HL-60 (cell line): Measurements from ENCODE around the gene LSMEM2.

Experiments
- CTCF ChIP-seq: IDR thresholded peaks from one replicate; pipeline ENCODE4 v1.5.1; 2011; ENCODE audit warnings: low read length, control low read depth, inconsistent platforms; ENCODE audit not compliant: insufficient read depth
- GABPA ChIP-seq: IDR thresholded peaks from 2 replicates; pipeline ENCODE4 v1.6.1; 2012; ENCODE audit warnings: low read depth
- POLR2AphosphoS5 ChIP-seq: IDR thresholded peaks from 2 replicates; pipeline ENCODE4 v1.6.1; 2012; ENCODE audit warnings: low read depth
- SPI1 ChIP-seq: IDR thresholded peaks from 2 replicates; pipeline ENCODE4 v1.6.1; 2012; ENCODE audit warnings: low read depth, mild to moderate bottlenecking, borderline replicate concordance
- TF ChIP-seq, protein P1 (sequence below): IDR thresholded peaks from 2 replicates; pipeline ENCODE4 v1.6.1; 2012; ENCODE audit warnings: low read depth; ENCODE audit not compliant: insufficient replicate concordance

- no peak for TF ChIP-seq CTCF
- no peak for TF ChIP-seq SPI1
- no peak for TF ChIP-seq POLR2AphosphoS5
- TF ChIP-seq GABPA: no peak
- TF ChIP-seq, protein P1, sequence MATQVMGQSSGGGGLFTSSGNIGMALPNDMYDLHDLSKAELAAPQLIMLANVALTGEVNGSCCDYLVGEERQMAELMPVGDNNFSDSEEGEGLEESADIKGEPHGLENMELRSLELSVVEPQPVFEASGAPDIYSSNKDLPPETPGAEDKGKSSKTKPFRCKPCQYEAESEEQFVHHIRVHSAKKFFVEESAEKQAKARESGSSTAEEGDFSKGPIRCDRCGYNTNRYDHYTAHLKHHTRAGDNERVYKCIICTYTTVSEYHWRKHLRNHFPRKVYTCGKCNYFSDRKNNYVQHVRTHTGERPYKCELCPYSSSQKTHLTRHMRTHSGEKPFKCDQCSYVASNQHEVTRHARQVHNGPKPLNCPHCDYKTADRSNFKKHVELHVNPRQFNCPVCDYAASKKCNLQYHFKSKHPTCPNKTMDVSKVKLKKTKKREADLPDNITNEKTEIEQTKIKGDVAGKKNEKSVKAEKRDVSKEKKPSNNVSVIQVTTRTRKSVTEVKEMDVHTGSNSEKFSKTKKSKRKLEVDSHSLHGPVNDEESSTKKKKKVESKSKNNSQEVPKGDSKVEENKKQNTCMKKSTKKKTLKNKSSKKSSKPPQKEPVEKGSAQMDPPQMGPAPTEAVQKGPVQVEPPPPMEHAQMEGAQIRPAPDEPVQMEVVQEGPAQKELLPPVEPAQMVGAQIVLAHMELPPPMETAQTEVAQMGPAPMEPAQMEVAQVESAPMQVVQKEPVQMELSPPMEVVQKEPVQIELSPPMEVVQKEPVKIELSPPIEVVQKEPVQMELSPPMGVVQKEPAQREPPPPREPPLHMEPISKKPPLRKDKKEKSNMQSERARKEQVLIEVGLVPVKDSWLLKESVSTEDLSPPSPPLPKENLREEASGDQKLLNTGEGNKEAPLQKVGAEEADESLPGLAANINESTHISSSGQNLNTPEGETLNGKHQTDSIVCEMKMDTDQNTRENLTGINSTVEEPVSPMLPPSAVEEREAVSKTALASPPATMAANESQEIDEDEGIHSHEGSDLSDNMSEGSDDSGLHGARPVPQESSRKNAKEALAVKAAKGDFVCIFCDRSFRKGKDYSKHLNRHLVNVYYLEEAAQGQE: no peak
Observed at GRCh38 chr3:50268703-50269451, 10.0 kb upstream of the LSMEM2 start, which contains the start of gene SEMA3B.
